ENCODE measurements around the gene C2orf72. TPM values are rescaled to one million over a fixed set of nuclear protein-coding genes. Genes with fewer than 3 reads are reported as not detected.

The C2orf72 gene
- total and polyA plus RNA-seq, 2 of the 13 experiments (the other 11 are each of a cell fraction or from before 2014, with no cell fraction given), result 147 to 203 TPM

GRCh38 chr2:231050018-231050901 is 12.9 kb downstream of the C2orf72 start (continued):
- TF ChIP-seq, protein P1, sequence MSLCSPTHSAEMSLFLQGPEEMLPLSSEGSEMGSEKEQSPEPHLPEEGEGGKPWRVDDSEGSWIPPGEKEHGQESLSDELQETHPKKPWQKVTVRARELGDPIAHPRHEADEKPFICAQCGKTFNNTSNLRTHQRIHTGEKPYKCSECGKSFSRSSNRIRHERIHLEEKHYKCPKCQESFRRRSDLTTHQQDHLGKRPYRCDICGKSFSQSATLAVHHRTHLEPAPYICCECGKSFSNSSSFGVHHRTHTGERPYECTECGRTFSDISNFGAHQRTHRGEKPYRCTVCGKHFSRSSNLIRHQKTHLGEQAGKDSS (CRISPR knock-in tag; IDR thresholded peaks at IDR 0.05; ENCODE audit: borderline replicate concordance, low read depth), result peak; percentile 98; the same call in 1 of the 2 replicates
- no peak for TF ChIP-seq ZNF260 (CRISPR knock-in tag; IDR thresholded peaks at IDR 0.05; ENCODE audit: borderline replicate concordance, low read depth)
- TF ChIP-seq HES4 (CRISPR knock-in tag; IDR thresholded peaks at IDR 0.05; ENCODE audit: borderline replicate concordance), result no peak
- 0 out of 2 replicates have a peak, but pooled peaks have one; percentile 6 for TF ChIP-seq PHF20 (CRISPR knock-in tag; IDR thresholded peaks at IDR 0.05)
- peak; percentile 98 for TF ChIP-seq ZNF335 (CRISPR knock-in tag; IDR thresholded peaks at IDR 0.05)
- TF ChIP-seq ZNF530 (CRISPR knock-in tag; IDR thresholded peaks at IDR 0.05; ENCODE audit: low read depth), result no peak
- TF ChIP-seq ZSCAN12 (CRISPR knock-in tag; IDR thresholded peaks at IDR 0.05), result peak; percentile 96
- peak; percentile 90 for TF ChIP-seq ZNF274 (CRISPR knock-in tag; IDR thresholded peaks at IDR 0.05)
- TF ChIP-seq SAFB2 (CRISPR knock-in tag; IDR thresholded peaks at IDR 0.05; ENCODE audit: borderline replicate concordance, low read depth), result peak; percentile 93; the same call in 1 of the 2 replicates
- peak; percentile 97 for TF ChIP-seq ZNF124 (CRISPR knock-in tag; IDR thresholded peaks at IDR 0.05)
- peak; percentile 96 for TF ChIP-seq ZNF205 (CRISPR knock-in tag; IDR thresholded peaks at IDR 0.05)
- 0 out of 2 replicates have a peak, but pooled peaks have one; percentile 57 for TF ChIP-seq CC2D1A (CRISPR knock-in tag; IDR thresholded peaks at IDR 0.05)
- TF ChIP-seq SP2 (CRISPR knock-in tag; IDR thresholded peaks at IDR 0.05), result no peak
- TF ChIP-seq, protein P2, sequence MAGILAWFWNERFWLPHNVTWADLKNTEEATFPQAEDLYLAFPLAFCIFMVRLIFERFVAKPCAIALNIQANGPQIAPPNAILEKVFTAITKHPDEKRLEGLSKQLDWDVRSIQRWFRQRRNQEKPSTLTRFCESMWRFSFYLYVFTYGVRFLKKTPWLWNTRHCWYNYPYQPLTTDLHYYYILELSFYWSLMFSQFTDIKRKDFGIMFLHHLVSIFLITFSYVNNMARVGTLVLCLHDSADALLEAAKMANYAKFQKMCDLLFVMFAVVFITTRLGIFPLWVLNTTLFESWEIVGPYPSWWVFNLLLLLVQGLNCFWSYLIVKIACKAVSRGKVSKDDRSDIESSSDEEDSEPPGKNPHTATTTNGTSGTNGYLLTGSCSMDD (CRISPR knock-in tag; IDR thresholded peaks at IDR 0.05), result no peak
- TF ChIP-seq, protein P3, sequence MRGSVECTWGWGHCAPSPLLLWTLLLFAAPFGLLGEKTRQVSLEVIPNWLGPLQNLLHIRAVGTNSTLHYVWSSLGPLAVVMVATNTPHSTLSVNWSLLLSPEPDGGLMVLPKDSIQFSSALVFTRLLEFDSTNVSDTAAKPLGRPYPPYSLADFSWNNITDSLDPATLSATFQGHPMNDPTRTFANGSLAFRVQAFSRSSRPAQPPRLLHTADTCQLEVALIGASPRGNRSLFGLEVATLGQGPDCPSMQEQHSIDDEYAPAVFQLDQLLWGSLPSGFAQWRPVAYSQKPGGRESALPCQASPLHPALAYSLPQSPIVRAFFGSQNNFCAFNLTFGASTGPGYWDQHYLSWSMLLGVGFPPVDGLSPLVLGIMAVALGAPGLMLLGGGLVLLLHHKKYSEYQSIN (CRISPR knock-in tag; IDR thresholded peaks at IDR 0.05; ENCODE audit: borderline replicate concordance), result no peak
- TF ChIP-seq KDM5B (CRISPR knock-in tag; IDR thresholded peaks at IDR 0.05; ENCODE audit: borderline replicate concordance), result peak; percentile 90; the same call in 1 of the 2 replicates
- TF ChIP-seq NFRKB (IDR thresholded peaks at IDR 0.05), result no peak; the same call in 1 of the 2 replicates
- TF ChIP-seq, protein P4, sequence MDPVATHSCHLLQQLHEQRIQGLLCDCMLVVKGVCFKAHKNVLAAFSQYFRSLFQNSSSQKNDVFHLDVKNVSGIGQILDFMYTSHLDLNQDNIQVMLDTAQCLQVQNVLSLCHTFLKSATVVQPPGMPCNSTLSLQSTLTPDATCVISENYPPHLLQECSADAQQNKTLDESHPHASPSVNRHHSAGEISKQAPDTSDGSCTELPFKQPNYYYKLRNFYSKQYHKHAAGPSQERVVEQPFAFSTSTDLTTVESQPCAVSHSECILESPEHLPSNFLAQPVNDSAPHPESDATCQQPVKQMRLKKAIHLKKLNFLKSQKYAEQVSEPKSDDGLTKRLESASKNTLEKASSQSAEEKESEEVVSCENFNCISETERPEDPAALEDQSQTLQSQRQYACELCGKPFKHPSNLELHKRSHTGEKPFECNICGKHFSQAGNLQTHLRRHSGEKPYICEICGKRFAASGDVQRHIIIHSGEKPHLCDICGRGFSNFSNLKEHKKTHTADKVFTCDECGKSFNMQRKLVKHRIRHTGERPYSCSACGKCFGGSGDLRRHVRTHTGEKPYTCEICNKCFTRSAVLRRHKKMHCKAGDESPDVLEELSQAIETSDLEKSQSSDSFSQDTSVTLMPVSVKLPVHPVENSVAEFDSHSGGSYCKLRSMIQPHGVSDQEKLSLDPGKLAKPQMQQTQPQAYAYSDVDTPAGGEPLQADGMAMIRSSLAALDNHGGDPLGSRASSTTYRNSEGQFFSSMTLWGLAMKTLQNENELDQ (CRISPR knock-in tag; IDR thresholded peaks at IDR 0.05; ENCODE audit: borderline replicate concordance), result peak; percentile 46; the same call in 1 of the 2 replicates
- TF ChIP-seq, protein P5, sequence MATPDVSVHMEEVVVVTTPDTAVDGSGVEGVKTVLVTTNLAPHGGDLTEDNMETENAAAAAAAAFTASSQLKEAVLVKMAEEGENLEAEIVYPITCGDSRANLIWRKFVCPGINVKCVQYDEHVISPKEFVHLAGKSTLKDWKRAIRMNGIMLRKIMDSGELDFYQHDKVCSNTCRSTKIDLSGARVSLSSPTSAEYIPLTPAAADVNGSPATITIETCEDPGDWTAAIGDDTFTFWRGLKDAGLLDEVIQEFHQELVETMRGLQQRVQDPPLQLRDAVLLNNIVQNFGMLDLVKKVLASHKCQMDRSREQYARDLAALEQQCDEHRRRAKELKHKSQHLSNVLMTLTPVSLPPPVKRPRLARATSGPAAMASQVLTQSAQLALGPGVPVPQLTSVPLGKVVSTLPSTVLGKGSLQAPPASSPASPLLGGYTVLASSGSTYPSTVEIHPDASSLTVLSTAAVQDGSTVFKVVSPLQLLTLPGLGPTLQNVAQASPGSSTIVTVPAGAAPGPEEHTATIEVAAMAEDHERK (CRISPR knock-in tag; IDR thresholded peaks at IDR 0.05; ENCODE audit: low read depth), result peak; percentile 22; the same call in 1 of the 2 replicates
- peak; percentile 80; the same call in 1 of the 2 replicates for TF ChIP-seq ZNF816 (CRISPR knock-in tag; IDR thresholded peaks at IDR 0.05; ENCODE audit: borderline replicate concordance)
- TF ChIP-seq FOXP1 (IDR thresholded peaks at IDR 0.05), result peak; percentile 66; the same call in 1 of the 2 replicates
- TF ChIP-seq FOXP1 (CRISPR knock-in tag; IDR thresholded peaks at IDR 0.05), result peak; percentile 92

Measured in HepG2 (cell line).